Measurements from ENCODE around the gene SSB.
"Not testable (repeated sequence)": the region's sequence is repeated elsewhere in the genome, so short reads cannot be mapped to it uniquely, and the experiment has no call there.

Gene SSB

DNA sequence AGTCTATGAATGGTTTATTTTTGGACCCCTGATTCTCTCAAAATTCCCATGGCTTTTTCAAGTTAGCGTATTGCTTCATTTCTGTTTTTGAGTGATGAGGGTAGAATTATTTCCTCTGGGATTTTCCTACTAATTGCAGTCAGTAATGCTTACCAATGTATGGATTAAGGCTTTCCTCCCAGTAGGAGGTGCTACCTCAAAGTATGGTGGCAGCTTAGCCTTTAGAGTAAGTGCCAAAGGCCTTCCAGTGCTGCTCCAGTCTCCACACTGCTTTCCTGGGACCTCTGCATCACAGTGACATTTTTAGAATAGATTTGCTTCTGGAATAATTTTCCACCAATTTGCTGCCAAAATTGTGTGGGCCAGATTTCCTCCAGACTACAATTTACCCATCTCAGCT, 16.2 kb upstream of the SSB start:
- DNase-seq = no peak

GRCh38 chr2:169790581-169790980, 8.1 kb upstream of the SSB start:
- no peak for DNase-seq

GRCh38 chr2:169795181-169795580, 3.5 kb upstream of the SSB start:
- DNase-seq = no peak

GRCh38 chr2:169796441-169796840, 2.2 kb upstream of the SSB start:
- DNase-seq = no peak

DNA sequence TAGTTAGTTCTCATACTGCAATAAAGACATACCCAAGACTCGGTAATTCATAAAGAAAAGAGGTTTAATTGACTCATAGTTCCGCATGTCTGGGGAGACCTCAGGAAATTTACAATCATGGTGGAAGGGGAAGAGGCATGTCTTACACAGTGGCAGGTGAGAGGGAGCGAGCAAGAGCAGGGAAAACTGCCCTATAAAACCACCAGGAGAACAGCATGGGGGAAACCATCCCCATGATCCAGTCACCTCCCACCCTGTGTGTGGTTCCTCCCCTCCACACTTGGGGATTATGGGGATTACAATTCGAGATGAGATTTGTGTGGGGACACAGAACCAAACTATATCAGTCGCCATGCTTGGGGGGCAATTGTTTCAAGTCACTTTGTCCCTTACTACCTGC, 1.1 kb upstream of the SSB start:
- no peak for DNase-seq

GRCh38 chr2:169798397-169798717, 314 bp upstream of the SSB start:
- DNase-seq = no peak

DNA sequence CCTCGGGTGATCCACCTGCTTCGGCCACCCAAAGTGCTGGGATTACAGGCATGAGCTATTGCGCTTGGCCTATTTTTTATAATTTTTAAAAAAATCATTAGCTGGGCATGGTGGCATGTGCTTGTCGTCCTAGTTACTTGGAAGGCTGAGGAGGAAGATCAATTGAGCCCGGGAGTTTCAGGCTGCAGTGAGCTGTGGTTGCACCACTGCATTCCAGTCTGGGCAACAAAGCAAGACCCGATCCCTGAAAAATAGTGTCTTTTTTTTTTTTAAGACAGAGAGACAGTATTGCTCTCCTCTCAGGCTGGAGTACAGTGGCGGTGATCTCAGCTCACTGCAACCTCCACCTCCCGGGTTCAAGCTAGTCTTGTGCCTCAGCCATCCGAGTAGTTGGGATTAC, 4.8 kb downstream of the SSB start:
- DNase-seq = no peak

DNA sequence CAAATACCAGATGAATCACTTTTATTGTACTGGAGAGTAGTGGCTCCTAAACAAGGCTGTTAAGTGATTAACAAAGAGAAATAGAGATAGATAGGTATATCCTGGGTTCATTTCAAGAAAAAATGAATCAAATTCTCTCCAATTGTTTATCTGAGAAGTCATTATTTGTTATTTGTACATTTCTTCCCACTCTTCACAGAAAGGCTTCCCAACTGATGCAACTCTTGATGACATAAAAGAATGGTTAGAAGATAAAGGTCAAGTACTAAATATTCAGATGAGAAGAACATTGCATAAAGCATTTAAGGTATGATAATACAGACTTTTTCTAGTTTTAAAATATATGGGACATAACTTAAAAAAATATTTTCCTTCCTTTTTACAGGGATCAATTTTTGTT, 7.9 kb downstream of the SSB start:
- no peak for DNase-seq

DNA sequence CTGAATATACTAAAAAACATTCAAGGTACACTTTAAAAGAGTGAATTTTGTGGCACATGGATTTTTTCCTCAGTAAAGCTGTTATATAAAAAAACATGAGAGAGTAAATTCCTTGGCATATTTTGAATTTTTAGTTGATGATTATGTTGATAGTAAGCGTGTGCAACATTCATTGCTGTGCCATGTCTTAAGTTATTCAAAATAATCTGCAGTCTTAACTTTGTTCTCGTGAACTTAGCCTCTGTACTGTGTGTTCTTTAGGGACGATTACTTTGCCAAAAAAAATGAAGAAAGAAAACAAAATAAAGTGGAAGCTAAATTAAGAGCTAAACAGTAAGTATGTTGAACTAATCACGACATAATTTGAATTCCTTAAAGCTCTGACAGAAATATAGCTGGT, 9.6 kb downstream of the SSB start:
- no peak for DNase-seq

GRCh38 chr2:169815849-169816248, 17.2 kb downstream of the SSB start:
- DNase-seq = no peak

GRCh38 chr2:169816961-169817360, 18.3 kb downstream of the SSB start:
- not testable (repeated sequence) for DNase-seq

GRCh38 chr2:169817369-169817768, 18.7 kb downstream of the SSB start:
- DNase-seq = not testable (repeated sequence)

GRCh38 chr2:169818241-169818640, 19.6 kb downstream of the SSB start:
- no peak for DNase-seq

DNA sequence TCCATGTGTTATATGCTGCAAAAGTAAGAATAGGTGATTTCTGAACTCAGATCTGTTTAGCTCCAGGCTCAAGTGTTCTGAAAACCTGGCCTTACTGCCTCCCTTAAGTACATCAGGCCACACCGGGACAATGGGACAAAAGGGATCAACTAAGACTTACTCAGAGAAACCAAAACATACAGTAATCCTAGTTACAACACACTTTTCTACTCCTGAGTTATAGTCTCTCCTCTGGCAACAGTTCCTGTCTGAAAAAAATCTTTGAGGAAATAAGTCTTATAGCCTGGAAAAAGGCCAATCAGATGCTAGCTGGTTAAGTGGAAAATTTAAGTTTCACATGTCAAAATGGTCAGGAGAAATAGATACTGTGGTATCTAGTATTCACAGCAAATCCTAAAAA, 20.4 kb downstream of the SSB start:
- peak; percentile 14 for DNase-seq

DNA sequence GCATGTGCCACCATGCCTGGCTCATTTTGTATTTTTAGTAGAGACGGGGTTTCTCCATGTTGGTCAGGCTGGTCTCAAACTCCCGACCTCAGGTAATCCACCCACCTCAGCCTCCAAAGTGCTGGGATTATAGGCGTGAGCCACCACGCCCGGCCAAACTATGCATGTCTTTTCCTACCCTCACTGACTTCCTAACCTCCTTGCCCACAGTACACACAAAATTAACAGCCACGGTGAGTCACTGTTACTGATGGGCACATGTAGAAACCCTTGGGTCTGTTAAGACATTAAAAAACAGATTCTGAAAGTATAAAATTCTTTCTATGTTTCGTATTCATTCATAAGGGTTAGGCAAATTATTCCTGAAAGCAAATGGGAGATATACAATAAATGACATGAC, 21.4 kb downstream of the SSB start:
- not testable (repeated sequence) for DNase-seq

GRCh38 chr2:169822036-169822435, 23.4 kb downstream of the SSB start:
- no peak for DNase-seq

- DNase-seq = no peak
Measured at GRCh38 chr2:169822785-169823392, 24.2 kb downstream of the SSB start.

DNA sequence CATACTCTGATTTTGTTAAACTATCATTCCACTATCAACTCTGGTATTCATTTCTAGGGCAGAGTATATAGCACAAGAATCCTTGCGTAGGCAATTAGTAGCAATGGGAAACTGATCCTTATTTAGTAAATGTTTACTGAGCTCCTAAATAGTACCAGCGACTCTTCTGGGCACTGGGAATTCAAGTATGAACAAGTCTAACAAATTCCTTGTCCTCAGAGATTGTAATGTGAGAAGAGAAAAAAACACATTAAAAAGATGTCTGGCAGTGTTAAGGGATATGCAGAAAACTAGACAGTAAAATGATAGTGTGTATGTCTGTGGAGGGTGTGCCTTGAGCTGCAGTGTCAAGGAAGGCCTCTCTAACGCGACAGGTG, 25.3 kb downstream of the SSB start:
- no peak for DNase-seq

DNA sequence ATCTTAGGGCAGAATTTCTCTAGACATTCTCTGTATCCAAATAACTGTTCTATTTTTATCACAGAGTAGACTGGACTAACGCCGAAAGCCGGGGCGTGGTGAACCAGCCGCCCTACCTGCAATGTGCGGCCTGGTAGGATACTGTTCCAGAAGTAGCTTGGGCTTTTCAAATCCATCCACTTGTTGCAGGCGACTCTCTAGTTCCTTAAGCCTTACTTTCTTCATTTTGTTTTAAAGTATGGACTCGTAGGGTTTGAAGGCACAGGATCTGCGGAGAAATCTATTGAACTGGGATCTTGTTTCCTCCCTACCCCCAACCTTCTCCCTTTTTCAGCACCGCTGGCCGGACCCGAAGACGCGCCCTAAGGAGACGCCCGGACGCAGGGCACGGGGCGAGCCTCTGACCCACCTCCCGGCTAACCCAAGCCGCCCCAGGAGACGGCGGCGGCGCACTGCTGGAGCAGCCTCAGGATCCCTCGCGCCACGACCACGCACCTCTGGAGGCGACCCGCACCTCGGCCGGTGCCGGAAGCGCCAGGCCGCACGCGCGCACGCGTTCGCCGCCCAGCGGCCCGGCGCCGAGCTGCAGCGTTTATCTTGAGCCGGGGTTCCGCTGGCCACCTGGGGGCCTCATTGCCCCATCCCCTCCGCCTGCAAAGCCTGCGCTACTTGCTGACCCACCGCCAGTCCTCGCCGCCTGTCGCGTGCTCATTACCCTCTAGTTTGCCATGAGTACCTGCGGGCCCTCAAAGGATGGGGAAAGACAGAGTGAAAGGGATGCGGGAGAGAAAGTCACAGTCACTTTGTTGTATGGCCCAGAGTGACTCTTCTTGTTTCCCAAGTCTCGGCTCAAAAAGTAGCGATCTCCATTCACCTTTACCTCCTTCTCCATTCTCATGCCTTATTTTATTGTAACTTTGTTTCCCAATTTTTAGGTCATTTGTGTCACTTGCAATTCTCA, 26.0 kb downstream of the SSB start, which contains the start of gene METTL5:
TSS of gene METTL5 (minus strand) at position 533 of the 961 bp plus-strand sequence. CDS start at position 225, 308 bp downstream.
- peak; percentile 94 for DNase-seq

- peak; percentile 95 for DNase-seq
Measured at GRCh38 chr2:169827272-169828140, 28.8 kb downstream of the SSB start, which contains the start of gene UBR3. UBR3 (plus strand) TSS chr2:169827454; CDS start chr2:169827508, 54 bp downstream.

DNA sequence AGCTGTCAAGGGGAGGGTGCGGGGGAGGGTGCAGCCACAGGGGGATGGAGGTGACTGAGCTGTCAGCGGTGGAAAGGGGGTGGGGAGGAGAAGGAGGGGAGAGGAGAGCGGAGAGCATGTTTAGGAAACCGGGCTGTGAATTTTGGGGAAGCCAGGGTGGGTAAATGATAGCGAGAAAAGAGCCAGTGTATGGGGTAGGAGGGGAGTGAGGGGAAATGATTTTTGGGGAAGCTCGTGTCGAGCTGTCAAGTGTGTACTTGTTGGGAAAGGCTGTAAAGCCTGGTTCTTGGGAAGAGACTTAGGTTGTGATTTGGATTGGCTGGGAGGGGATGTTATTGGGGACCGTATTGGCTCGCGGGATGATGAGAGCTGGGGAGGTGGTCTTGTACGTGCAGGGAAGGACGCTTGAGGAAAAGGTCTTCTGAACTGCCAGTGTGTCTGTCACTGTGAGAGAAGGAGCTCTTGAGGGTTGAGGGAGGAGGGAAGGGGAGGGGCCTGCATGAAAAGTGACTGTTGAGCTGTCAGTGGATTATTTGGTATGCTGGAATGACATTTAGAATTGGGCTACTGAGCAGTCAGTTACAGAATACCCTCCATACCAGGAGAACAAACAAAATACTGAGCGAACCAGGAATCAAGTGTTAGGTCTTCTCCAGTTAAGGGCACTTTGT, 29.6 kb downstream of the SSB start:
- DNase-seq = peak; percentile 81

- peak; percentile 38 for DNase-seq
Measured at GRCh38 chr2:169834401-169834800, 35.7 kb downstream of the SSB start.
